Epithelial cell of esophagus (primary cell): ENCODE data around the gene HOXB7.

Experiments used
- DNase-seq: peaks from one replicate; pipeline ENCODE4 v3.0.0; 2010; ENCODE audit warnings: low read depth
- H3K4me3 ChIP-seq: 2 replicates; pipeline ENCODE4 v1.5.1; 2011; ENCODE audit warnings: mild to moderate bottlenecking, low read length, control low read depth
- CTCF ChIP-seq: IDR thresholded peaks from 2 replicates; pipeline ENCODE4 v1.5.1; 2011; ENCODE audit warnings: low read depth, mild to moderate bottlenecking, low read length, control low read depth, inconsistent platforms; ENCODE audit not compliant: insufficient read depth; ENCODE audit errors: missing control alignments

Gene HOXB7

DNA sequence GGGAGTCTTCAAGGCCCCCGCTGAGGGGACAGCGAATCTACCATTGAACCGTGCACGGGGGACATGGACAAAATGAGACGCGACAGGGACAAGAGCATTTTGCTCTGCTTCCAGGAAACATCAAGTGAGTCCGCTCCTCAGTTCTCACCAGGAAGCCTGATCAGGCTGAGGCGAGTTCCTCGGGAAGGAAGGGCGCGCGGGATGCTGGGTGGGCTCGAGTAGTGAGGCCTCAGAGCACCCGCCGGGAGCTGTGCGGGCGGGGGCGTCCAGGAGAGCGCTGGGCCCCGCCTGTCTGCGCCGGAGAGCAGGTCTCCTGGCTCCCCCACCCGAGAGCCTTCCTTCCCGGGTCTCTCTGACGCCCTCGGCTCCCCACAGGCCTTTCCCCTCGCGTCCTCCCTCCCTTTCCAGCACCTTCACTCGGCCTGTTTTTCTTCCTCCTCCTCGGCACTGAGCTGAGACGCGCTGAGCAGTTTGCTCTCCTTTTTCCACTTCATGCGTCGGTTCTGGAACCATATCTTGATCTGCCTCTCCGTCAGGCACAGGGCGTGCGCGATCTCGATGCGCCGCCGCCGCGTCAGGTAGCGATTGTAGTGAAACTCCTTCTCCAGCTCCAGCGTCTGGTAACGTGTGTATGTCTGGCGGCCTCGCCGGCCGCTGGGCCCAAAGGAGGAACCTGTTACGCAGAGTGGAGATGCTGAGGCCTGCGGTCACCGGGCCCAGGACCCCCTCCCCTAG lies 14.7 kb downstream of the HOXB7 start:
- no peak overlapping the region for H3K4me3 ChIP-seq
- no peak for TF ChIP-seq CTCF
- no peak for DNase-seq

GRCh38 chr17:48595278-48595999 lies 15.4 kb downstream of the HOXB7 start:
- H3K4me3 ChIP-seq, result no peak overlapping the region
- TF ChIP-seq CTCF, result no peak
- DNase-seq, result no peak

DNA sequence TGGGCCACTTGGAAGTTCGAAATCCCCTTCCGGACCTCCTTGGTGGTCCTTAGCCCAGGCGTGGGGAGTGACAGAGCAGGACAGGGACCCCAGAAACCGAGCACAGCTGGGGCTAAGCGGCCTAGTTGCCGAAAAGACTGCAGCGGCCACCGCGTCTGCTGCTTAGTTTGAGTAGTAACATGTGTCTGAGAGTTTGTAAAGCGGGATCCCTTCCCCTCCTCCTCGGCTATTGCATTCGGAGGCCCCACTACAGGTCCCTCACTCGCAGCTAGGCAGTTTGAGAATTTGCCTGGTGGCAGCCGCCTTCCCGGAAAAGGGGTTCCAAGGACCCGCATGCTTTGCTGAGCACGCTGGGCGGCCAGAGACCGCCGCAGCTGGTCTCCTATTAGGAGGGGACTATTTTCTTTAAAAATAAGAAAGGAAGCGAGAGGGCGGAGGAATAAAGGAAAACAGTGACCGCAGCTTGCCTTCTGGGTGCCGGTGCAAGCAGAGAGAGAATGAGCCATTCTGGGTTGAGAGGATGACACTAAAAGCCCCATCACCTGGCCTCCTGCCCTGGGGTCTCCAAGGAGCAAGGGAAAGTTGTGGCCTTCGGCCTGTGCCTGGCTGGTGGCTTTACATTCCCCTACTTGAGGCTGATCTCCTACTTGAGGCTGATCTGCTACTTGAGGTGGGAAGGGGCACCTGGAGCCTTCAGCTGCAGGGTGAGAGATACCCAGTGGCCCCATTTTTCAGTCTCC lies 16.1 kb downstream of the HOXB7 start:
- no peak overlapping the region for H3K4me3 ChIP-seq
- no peak for TF ChIP-seq CTCF
- DNase-seq, result no peak

DNA sequence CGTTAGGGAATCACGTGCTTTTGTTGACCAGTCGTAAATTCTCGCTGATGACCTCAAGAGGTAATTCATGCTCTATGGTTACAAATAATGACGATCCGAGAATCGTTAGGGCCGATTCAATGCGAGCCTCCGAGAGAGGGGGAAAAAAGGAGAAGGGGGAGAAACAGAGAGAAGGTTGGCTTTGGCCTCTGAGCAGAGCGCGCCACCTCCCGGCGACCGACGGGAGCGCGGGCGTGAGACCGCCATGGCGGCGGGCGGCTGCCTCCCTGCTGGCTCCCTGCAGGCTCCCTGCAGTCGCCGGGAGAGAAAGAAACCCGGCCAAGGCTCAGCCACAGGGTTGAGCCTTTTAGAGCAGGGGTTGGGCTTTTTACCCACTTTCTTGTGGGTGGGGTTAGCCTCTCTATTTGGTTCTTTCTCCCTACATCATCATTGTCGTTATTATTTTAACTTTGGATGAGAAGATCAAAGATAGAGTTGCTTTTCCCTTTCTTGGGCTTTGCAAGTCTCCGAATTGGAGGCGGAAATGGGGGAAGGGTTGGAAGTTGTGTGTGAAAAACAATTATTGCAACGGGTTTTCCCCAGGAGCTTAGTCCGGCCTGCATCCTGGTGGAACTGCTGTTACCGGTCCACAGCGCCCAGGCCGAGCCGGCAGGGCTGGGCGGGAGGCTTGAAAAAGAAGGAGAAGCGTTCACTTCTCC lies 16.8 kb downstream of the HOXB7 start:
- TF ChIP-seq CTCF, result peak; percentile 71
- no peak overlapping the region for H3K4me3 ChIP-seq
- peak; percentile 68 for DNase-seq

DNA sequence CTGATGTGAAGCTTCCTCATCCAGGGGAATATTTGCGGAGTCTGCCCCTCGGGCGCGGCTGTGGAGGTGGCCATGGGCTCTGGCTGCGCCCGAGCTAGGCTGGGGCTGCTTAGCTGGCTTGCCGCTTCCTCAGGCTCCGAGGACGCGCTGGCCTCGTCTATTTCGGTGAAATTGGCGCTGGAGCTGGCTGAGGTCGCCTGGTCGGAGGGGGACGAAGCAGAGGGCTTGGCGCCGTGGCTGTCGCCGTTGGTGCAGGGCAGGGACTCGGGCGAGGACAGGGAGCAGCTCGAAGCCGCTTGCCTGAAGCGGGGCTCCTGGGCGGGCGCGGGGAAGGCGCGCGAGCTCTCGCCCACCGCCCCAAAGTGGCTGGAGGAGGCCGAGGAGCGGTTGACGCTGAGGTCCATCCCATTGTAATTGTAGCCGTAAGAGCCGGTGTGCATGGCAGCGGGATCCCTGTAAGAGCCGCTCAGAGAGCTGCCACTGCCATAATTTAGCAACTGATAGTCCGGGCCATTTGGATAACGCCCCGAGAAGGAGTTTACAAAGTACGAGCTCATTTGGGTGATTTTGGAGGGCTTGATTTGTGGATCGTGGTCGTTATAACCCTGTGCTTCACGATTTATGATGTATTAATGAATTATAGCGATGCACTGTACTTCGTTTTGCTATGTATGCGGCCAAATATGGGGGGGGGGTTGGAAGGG lies 17.5 kb downstream of the HOXB7 start, which contains the start of gene HOXB5:
TSS of gene HOXB5 (minus strand) at position 654 of the 704 bp plus-strand sequence. CDS start at position 557, 97 bp downstream.
- no peak within 1 kb of the TSS for H3K4me3 ChIP-seq
- no peak for DNase-seq
- TF ChIP-seq CTCF, result no peak

- no peak overlapping the region for H3K4me3 ChIP-seq
- no peak for DNase-seq
- TF ChIP-seq CTCF, result no peak
Observed at GRCh38 chr17:48592577-48592976, 18.2 kb downstream of the HOXB7 start.
